NCI-H510A (cell line): Measurements from ENCODE around the gene DTL.
"Not testable (repeated sequence)": the region's sequence is repeated elsewhere in the genome, so short reads cannot be mapped to it uniquely, and the experiment has no call there.

ENCODE experiments used
- DNase-seq: peaks from one replicate; lab custom pipeline; 2025; lab: John Stamatoyannopoulos, UW

DTL gene, protein sequence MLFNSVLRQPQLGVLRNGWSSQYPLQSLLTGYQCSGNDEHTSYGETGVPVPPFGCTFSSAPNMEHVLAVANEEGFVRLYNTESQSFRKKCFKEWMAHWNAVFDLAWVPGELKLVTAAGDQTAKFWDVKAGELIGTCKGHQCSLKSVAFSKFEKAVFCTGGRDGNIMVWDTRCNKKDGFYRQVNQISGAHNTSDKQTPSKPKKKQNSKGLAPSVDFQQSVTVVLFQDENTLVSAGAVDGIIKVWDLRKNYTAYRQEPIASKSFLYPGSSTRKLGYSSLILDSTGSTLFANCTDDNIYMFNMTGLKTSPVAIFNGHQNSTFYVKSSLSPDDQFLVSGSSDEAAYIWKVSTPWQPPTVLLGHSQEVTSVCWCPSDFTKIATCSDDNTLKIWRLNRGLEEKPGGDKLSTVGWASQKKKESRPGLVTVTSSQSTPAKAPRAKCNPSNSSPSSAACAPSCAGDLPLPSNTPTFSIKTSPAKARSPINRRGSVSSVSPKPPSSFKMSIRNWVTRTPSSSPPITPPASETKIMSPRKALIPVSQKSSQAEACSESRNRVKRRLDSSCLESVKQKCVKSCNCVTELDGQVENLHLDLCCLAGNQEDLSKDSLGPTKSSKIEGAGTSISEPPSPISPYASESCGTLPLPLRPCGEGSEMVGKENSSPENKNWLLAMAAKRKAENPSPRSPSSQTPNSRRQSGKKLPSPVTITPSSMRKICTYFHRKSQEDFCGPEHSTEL

GRCh38 chr1:212035123-212035834 is at the start of gene DTL, which contains the start of gene INTS7:
DTL (plus strand) TSS chr1:212035748; CDS start chr1:212035891, 143 bp downstream.
INTS7 (minus strand) TSS chr1:212035557; CDS start chr1:212035437, 120 bp downstream.
- peak; percentile 98 for DNase-seq

GRCh38 chr1:211986628-211987254 is 48.8 kb upstream of the DTL start:
- no peak for DNase-seq

DNA sequence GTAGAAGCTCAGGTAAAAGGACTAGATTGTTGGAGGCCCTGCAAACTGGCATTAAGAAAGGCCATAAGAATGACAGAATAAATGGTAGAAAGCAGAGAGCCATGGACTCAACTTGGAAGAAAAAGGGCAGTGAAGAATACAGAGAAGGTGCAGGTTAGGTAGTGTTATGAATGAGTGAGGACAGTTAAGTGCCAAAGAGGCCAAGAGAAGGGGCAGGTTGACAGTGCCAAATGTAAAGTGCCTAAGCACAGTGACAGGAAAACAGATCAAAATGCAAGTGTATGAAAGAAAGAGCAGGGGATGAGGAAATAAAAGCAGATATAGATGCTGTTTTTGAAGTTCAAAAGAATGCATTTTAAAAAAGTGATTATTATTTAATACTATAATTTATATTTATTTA is 43.9 kb upstream of the DTL start:
- no peak for DNase-seq

DNA sequence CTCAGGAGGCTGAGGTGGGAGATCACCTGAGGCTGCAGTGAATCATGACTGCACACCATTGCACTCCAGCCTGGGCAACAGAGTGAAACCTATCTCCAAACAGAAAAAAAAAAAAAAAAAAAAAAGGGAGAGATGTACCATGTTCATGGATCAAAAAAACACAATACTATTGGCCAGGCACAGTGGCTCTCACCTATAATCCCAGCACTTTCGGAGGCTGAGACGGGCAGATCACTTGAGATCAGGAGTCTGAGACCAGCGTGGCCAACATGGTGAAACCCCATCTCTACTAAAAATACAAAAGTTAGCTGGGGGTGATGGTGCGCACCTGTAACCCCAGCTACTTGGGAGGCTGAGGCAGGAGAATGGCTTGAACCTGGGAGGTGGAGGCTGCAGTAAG is 38.1 kb upstream of the DTL start:
- not testable (repeated sequence) for DNase-seq

DNA sequence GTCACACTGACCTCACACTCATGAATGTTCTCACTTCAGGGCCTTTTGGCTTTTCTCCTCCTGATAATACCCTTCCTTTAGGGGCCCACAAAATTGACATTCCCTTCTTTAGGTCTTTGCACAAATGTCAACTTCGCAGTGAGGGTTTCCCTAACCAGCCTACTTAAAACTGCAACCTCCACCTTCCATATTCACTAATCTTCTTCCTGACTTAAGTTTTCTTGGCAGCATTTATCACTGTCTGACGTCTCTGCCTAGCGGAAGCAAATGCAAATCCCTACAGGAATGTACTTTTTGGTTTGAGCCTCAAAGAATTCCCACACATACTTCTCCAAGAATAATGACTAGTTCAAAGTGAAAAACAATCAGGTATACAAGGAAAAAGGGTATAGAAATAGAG is 33.0 kb upstream of the DTL start:
- DNase-seq: no peak

- DNase-seq: no peak
Observed at GRCh38 chr1:212004895-212005608, 30.5 kb upstream of the DTL start.

DNA sequence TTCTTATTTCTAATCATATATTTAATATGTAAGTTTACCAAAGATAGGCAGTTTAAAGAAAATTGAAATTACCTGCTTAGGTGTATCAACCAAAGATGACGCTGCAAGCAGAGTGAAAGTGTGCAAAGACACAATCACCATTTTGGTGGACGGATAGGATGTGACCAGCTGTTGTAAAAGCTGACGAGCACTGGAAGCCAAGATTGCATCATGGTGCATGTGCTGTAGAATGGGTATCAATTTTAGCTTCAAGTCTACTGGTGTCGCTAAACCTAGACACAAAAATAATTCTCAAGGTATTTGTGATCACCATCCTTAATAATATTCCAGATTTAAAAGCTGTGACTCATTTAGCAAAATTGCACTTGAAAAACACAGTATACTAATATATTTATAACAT is 28.4 kb upstream of the DTL start:
- no peak for DNase-seq

DNA sequence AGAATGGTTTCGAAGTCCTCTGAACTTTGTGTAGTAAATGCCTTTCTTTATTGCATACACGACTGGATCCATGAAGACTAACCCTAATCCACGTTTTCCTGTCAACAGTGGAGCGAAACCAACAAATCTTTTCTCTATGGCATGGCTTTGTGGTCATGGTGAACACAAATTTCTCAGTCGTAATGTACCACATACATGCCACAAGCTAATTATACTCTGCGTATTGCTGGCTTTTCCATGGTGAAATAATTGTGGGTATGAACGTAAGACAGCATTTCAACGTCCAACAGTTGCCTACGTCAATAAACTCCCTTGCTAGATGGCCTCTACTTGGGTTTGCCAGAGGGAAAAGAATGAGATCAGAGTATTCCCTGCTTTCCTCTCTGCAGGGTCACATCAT is 27.7 kb upstream of the DTL start:
- DNase-seq: no peak

DNA sequence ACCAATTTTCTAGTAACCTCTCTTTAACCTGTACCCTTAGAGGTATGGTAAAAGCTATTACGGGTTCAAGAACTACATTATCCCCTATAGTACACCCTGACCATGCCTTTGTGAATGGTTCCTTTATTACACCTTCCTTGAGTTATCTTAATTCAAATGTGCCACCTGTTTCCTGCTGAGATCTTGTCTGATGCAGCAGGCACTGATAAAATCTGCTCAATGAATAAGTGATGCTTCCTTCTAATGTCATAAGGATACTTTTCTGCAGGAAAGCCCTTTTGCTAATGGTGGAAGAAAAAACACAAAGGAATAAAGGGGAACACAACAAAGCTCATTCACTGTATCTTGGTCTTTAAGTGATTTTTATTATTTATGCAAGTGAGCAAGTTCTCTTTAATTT is 26.0 kb upstream of the DTL start:
- DNase-seq: no peak

DNA sequence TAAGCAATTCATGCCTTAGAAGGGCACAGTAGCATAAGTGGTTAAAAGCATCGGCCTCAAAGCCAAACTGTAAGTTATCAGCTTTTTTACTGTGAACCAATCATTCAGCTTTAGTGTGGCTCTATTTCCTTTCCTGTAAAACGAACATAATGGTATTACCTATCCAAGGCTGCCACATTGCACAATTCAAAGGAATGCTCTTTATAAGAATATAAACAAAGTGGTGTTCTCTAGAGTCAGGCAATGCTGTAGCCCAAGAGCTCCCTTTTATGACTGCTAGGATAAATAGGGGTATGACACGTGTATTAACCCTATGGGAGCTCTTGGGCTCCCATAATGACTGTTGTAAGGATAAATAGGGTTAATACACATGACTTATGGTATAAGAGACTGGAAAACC is 25.5 kb upstream of the DTL start:
- no peak for DNase-seq

GRCh38 chr1:212012034-212012740 is 23.4 kb upstream of the DTL start:
- DNase-seq: peak; percentile 36

- no peak for DNase-seq
Observed at GRCh38 chr1:212013672-212014071, 21.9 kb upstream of the DTL start.

DNA sequence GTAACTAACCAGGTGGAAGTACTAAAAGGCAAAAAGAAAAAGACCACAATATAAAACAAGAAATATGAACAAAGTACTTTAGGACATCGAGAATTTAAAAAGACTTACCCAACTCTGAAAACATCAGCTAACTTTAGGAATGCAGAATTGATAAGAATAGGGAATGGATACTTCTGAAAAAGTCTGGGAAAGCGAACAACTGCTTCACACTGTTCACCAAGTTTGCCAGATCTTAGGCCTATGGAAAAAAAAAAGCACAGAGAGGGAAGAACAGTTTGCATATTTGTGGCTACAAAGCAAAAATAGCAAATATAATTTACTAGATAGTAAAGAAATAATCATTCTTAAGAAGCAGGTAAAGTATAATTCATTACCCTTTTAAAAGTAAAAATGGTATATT is 14.6 kb upstream of the DTL start:
- DNase-seq: no peak

DNA sequence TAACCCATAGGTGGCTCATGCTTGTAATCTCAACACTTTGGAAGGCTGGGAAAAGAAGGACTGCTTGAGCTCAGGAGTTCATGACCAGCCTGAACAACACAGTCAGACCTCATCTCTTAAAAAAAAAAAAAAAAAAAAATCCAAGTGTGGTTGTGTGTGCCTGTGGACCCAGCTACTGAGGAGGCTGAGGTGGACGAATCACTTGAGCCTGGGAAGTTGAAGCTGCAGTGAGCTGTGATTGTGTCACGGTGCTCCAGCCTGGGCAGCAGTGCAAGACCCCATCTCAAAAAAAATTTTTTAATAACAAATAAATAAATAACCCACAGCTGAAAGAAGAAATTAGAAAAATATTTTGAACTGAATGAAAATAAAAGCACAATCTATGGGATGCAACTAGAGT is 14.0 kb upstream of the DTL start:
- DNase-seq: no peak

- DNase-seq: not testable (repeated sequence)
Observed at GRCh38 chr1:212022908-212023307, 12.6 kb upstream of the DTL start.

DNA sequence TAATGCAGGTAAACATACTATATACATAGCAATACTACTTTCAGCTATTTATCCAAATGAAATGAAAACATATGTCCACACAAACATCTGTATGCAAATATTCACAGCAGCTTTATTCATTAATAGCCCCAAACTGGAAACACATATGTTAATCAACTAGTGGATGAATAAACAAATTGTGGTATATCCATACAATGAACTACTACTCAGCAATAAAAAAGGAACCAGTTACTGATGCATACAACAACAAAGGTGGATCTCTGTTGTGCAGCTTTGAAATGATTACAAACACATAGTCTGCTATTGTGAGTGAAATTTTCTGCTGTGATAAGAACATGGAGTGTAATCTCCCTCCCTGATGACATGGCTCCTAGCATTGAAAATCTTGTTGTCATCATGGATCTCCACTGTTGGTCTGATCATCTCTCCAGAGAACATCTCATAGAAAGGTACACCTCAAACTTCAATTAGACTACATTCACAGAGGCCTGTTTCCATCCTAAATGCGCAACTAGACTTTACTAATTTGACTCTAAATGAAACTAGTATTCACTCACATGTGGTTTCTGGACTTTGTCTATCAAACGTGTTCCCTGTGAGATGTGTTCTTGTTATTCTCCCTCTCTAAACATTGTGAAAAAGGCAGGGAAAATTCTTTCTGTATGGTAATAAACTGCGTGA is 10.9 kb upstream of the DTL start:
- DNase-seq: no peak

GRCh38 chr1:212027727-212028126 is 7.8 kb upstream of the DTL start:
- DNase-seq: not testable (repeated sequence)

- no peak for DNase-seq
Observed at GRCh38 chr1:212030936-212031528, 4.5 kb upstream of the DTL start.

GRCh38 chr1:212034516-212035122 is 929 bp upstream of the DTL start:
- DNase-seq: no peak
